ENCODE measurements around the gene CHST9. TPM values are rescaled to one million over a fixed set of nuclear protein-coding genes. Genes with fewer than 3 reads are reported as not detected.

The CHST9 gene
- total RNA-seq, 1 donor from 2014 or later: 2.4 TPM

GRCh38 chr18:27004056-27004829, 180.9 kb downstream of the CHST9 start:
- DNase-seq (ENCODE audit: low spot score in 2 of 2, unreplicated experiment in 2 of 2): no peak
- TF ChIP-seq, protein P1, sequence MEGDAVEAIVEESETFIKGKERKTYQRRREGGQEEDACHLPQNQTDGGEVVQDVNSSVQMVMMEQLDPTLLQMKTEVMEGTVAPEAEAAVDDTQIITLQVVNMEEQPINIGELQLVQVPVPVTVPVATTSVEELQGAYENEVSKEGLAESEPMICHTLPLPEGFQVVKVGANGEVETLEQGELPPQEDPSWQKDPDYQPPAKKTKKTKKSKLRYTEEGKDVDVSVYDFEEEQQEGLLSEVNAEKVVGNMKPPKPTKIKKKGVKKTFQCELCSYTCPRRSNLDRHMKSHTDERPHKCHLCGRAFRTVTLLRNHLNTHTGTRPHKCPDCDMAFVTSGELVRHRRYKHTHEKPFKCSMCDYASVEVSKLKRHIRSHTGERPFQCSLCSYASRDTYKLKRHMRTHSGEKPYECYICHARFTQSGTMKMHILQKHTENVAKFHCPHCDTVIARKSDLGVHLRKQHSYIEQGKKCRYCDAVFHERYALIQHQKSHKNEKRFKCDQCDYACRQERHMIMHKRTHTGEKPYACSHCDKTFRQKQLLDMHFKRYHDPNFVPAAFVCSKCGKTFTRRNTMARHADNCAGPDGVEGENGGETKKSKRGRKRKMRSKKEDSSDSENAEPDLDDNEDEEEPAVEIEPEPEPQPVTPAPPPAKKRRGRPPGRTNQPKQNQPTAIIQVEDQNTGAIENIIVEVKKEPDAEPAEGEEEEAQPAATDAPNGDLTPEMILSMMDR (IDR thresholded peaks at IDR 0.05; ENCODE audit: unreplicated experiment): no peak
- no peak overlapping the region for H3K4me3 Mint-ChIP-seq
- no peaks in the 10 kb centered on the region for H3K36me3 Mint-ChIP-seq
- H3K9me3 Mint-ChIP-seq: no peaks in the 10 kb centered on the region
- no peak overlapping the region for H3K27ac Mint-ChIP-seq
- peaks cover 11% of the 10 kb centered on the region for H3K4me1 Mint-ChIP-seq
- no peaks in the 10 kb centered on the region for H3K27me3 Mint-ChIP-seq (ENCODE audit: low read depth)

- H3K9me3 Mint-ChIP-seq: no peaks in the 10 kb centered on the region
- H3K4me1 Mint-ChIP-seq: peaks cover 4% of the 10 kb centered on the region
- no peak overlapping the region for H3K27ac Mint-ChIP-seq
- TF ChIP-seq, protein P1 (IDR thresholded peaks at IDR 0.05; ENCODE audit: unreplicated experiment): no peak
- no peak overlapping the region for H3K4me3 Mint-ChIP-seq
- H3K27me3 Mint-ChIP-seq (ENCODE audit: low read depth): no peaks in the 10 kb centered on the region
- peaks cover 2% of the 10 kb centered on the region for H3K36me3 Mint-ChIP-seq
- no peak for DNase-seq (ENCODE audit: low spot score in 2 of 2, unreplicated experiment in 2 of 2)
Measured at GRCh38 chr18:26999797-27000196, 185.3 kb downstream of the CHST9 start.

- H3K27me3 Mint-ChIP-seq (ENCODE audit: low read depth): no peaks in the 10 kb centered on the region
- TF ChIP-seq, protein P1 (IDR thresholded peaks at IDR 0.05; ENCODE audit: unreplicated experiment): no peak
- H3K36me3 Mint-ChIP-seq: peaks cover 7% of the 10 kb centered on the region
- H3K27ac Mint-ChIP-seq: no peak overlapping the region
- peaks cover 1% of the 10 kb centered on the region for H3K4me1 Mint-ChIP-seq
- H3K9me3 Mint-ChIP-seq: peaks cover 9% of the 10 kb centered on the region
- no peak for DNase-seq (ENCODE audit: low spot score in 2 of 2, unreplicated experiment in 2 of 2)
- H3K4me3 Mint-ChIP-seq: no peak overlapping the region
Measured at GRCh38 chr18:26993568-26993967, 191.5 kb downstream of the CHST9 start.

DNA sequence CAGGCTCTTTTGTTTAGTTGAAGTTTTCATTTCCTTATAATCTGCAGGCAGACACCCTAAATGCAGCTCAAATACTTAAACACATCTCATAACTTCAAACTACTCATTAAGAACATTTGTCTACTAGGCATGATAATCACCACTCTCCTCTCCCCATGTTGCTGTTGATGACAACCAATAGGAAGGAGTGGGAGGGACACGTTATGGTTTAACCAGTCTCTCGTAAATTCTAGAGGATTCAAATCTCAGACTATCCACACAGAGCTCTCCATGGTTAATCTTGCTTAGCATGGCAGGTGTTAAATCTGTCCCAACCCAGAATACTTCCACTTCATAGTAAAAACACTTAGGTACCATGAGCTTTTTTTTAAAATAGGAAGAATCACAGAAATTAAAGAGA, 192.2 kb downstream of the CHST9 start:
- no peak for DNase-seq (ENCODE audit: low spot score in 2 of 2, unreplicated experiment in 2 of 2)
- H3K27me3 Mint-ChIP-seq (ENCODE audit: low read depth): no peaks in the 10 kb centered on the region
- H3K4me3 Mint-ChIP-seq: no peak overlapping the region
- H3K9me3 Mint-ChIP-seq: peaks cover 9% of the 10 kb centered on the region
- no peak overlapping the region for H3K27ac Mint-ChIP-seq
- peaks cover 7% of the 10 kb centered on the region for H3K36me3 Mint-ChIP-seq
- peaks cover 1% of the 10 kb centered on the region for H3K4me1 Mint-ChIP-seq
- TF ChIP-seq, protein P1 (IDR thresholded peaks at IDR 0.05; ENCODE audit: unreplicated experiment): no peak

DNA sequence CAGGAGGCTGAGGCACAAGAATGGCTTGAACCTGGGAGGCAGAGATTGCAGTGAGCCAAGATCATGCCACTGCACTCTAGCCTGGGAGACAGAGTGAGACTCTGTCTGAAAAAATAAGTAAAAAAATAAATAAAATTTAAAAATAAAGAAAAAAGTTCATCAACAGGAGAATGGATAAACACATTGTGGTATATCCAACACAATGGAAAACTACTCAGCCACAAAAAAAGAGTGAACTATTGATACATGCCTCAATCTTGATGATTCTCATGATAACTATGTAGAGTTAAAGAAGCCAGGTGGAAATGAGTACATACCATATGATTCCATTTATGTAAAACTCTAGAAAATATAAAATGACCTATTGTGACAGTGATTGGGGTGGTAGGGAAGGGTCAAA, 195.3 kb downstream of the CHST9 start:
- peaks cover 17% of the 10 kb centered on the region for H3K9me3 Mint-ChIP-seq
- no peak for DNase-seq (ENCODE audit: low spot score in 2 of 2, unreplicated experiment in 2 of 2)
- peaks cover 9% of the 10 kb centered on the region for H3K36me3 Mint-ChIP-seq

More for the DNA sequence above, 195.3 kb downstream of the CHST9 start:
- Mint-ChIP-seq H3K27me3 (ENCODE audit: low read depth) (no peaks in the 10 kb centered on the region), H3K4me3 (no peak overlapping the region), H3K4me1 (peaks cover 1% of the 10 kb centered on the region), H3K27ac (no peak overlapping the region)
- TF ChIP-seq, protein P1 (IDR thresholded peaks at IDR 0.05; ENCODE audit: unreplicated experiment): no peak

Measured in mesothelial cell of epicardium (in vitro differentiated cells).